AG04450 (cell line): ENCODE results near the gene FNDC3B. TPM values are rescaled to one million over a fixed set of nuclear protein-coding genes. Genes with fewer than 3 reads are reported as not detected.

Source experiments
- CTCF ChIA-PET: fragments of 300-600, 350-600 bp; formaldehyde crosslinking; extraction: SDS; loops from one replicate; lab custom pipeline; 2022; ENCODE audit warnings: antibody characterized with exemption, inconsistent platforms; lab: Charles Lee
- POLR2A ChIA-PET: fragments of 350-600 bp; formaldehyde crosslinking; extraction: SDS; loops from one replicate; lab custom pipeline; 2021; ENCODE audit warnings: antibody characterized with exemption, inconsistent platforms; lab: Yijun Ruan, JAX
- DNase-seq: peaks from one replicate; pipeline ENCODE4 v3.0.0-alpha.2; 2011; ENCODE audit warnings: low read depth, low spot score
- H3K27ac ChIP-seq: one replicate; pipeline ENCODE4 v1.5.1; 2012; ENCODE audit warnings: low read depth, low read length, control low read depth
- H3K27me3 ChIP-seq: one replicate; pipeline ENCODE4 v1.6.0; 2012; ENCODE audit warnings: low read length; ENCODE audit not compliant: control insufficient read depth, insufficient read depth
- H3K4me3 ChIP-seq: 2 replicates; pipeline ENCODE4 v1.5.1; 2011; ENCODE audit warnings: mild to moderate bottlenecking, low read depth, low read length, control low read depth
- H3K9me3 ChIP-seq: 2 replicates; pipeline ENCODE4 v1.5.1; 2012; ENCODE audit warnings: low read length; ENCODE audit not compliant: control insufficient read depth, insufficient read depth
- polyA plus RNA-seq: library from polyadenylated mRNA; depleted of rRNA; stranded (reverse); fragments of >200 nt; gene quantifications from 2 replicates; pipeline ENCODE4 v1.2.3, GENCODE V29; 2011
- TF ChIP-seq, protein P1 (sequence below): IDR thresholded peaks from 2 replicates; pipeline ENCODE4 v1.5.1; 2011; ENCODE audit warnings: low read depth, low read length, control low read depth, inconsistent platforms

The FNDC3B gene
- polyA plus RNA-seq, 1 experiment = 39.5 TPM

- TF ChIP-seq, protein P1, sequence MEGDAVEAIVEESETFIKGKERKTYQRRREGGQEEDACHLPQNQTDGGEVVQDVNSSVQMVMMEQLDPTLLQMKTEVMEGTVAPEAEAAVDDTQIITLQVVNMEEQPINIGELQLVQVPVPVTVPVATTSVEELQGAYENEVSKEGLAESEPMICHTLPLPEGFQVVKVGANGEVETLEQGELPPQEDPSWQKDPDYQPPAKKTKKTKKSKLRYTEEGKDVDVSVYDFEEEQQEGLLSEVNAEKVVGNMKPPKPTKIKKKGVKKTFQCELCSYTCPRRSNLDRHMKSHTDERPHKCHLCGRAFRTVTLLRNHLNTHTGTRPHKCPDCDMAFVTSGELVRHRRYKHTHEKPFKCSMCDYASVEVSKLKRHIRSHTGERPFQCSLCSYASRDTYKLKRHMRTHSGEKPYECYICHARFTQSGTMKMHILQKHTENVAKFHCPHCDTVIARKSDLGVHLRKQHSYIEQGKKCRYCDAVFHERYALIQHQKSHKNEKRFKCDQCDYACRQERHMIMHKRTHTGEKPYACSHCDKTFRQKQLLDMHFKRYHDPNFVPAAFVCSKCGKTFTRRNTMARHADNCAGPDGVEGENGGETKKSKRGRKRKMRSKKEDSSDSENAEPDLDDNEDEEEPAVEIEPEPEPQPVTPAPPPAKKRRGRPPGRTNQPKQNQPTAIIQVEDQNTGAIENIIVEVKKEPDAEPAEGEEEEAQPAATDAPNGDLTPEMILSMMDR = no peak
- Histone ChIP-seq H3K27ac (peak overlapping the region; percentile 41), H3K9me3 (no peaks in the 10 kb centered on the region), H3K4me3 (no peak overlapping the region), H3K27me3 (no peaks in the 10 kb centered on the region)
- DNase-seq = no peak
- ChIA-PET CTCF (no interaction called here), POLR2A (interaction anchor here (0.6 kb wide), 1 partner anchor 53 kb away, joined by 3 read pairs; no protein-coding TSS in a partner anchor)
These were observed 135.8 kb downstream of the FNDC3B start for GRCh38 chr3:172175254-172175599.

GRCh38 chr3:172176061-172176770 is 136.8 kb downstream of the FNDC3B start:
- POLR2A ChIA-PET = no interaction called here

DNA sequence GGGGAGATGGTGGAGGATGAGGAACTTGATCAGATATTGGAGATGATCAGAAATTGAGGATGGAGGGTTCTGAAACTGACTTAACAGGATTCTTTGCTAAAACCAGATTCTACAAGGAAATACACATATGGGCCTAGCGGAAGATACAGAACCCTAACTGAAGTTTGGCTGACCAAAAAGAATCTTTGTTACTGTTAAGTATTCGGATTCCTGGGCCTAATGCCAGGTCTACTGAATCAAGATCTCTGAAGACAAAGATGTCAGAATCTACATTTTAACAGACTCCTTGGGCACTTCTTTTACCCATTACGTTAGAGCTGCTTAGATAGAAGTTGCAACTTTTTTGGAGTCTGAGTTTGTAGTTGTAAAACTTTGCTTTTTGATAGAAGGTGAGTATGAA is 137.7 kb downstream of the FNDC3B start:
- no peak for DNase-seq
- H3K27ac ChIP-seq = no peak overlapping the region
- TF ChIP-seq, protein P1 = no peak
- no peaks in the 10 kb centered on the region for H3K9me3 ChIP-seq
- H3K27me3 ChIP-seq = no peaks in the 10 kb centered on the region
- POLR2A ChIA-PET = no interaction called here
- H3K4me3 ChIP-seq = no peak overlapping the region
- CTCF ChIA-PET = interaction anchor here (1.0 kb wide), 1 partner anchor 155 kb away, joined by 4 read pairs; no protein-coding TSS in a partner anchor

More at GRCh38 chr3:172176061-172176770, 136.8 kb downstream of the FNDC3B start:
- H3K9me3 ChIP-seq = no peaks in the 10 kb centered on the region
- TF ChIP-seq, protein P1 = no peak
- DNase-seq = no peak
- no peaks in the 10 kb centered on the region for H3K27me3 ChIP-seq
- no peak overlapping the region for H3K27ac ChIP-seq
- CTCF ChIA-PET = no interaction called here
- no peak overlapping the region for H3K4me3 ChIP-seq

DNA sequence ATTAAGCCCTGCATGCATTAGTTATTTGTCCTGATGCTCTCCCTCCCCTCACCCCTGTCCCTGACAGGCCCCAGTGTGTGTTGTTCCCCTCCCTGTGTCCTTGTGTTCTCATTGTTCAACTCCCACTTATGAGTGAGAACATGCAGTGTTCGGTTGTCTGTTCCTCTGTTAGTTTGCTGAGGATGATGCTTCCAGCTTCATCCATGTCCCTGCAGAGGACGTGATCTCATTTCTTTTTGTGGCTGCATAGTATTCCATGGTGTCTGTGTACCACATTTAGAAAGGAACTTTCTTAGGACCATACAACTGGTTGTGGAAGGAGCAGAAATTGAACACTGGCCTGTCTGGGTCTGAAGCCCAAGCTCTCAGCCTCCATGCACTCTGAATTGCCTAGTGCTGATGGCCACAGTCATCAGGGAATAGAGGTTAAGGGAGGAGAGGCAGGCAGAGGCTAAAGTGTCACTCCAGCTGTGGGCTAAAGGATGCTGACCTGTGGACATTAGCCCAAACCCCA is 138.5 kb downstream of the FNDC3B start:
- no peak for DNase-seq
- no peak overlapping the region for H3K4me3 ChIP-seq
- H3K27me3 ChIP-seq = no peaks in the 10 kb centered on the region
- CTCF ChIA-PET = interaction anchor here (0.5 to 1.0 kb wide), 2 partner anchors 101 to 154 kb away, joined by 4 read pairs; no protein-coding TSS in a partner anchor
- POLR2A ChIA-PET = no interaction called here
- H3K9me3 ChIP-seq = no peaks in the 10 kb centered on the region
- TF ChIP-seq, protein P1 = no peak
- no peak overlapping the region for H3K27ac ChIP-seq
